EH (cell line): ENCODE results near the gene ITGB8.

Experiments
- DNase-seq: peaks from one replicate; pipeline ENCODE4 v3.0.0-alpha.2; 2015; ENCODE audit warnings: low read depth

Gene ITGB8

GRCh38 chr7:20343941-20344340, 13.2 kb downstream of the ITGB8 start:
- DNase-seq, result no peak

GRCh38 chr7:20344396-20344795, 13.7 kb downstream of the ITGB8 start:
- no peak for DNase-seq

GRCh38 chr7:20346577-20346976, 15.9 kb downstream of the ITGB8 start:
- DNase-seq, result no peak

GRCh38 chr7:20347680-20348079, 17.0 kb downstream of the ITGB8 start:
- no peak for DNase-seq

- DNase-seq, result no peak
These were observed 17.6 kb downstream of the ITGB8 start for GRCh38 chr7:20348125-20348807.

DNA sequence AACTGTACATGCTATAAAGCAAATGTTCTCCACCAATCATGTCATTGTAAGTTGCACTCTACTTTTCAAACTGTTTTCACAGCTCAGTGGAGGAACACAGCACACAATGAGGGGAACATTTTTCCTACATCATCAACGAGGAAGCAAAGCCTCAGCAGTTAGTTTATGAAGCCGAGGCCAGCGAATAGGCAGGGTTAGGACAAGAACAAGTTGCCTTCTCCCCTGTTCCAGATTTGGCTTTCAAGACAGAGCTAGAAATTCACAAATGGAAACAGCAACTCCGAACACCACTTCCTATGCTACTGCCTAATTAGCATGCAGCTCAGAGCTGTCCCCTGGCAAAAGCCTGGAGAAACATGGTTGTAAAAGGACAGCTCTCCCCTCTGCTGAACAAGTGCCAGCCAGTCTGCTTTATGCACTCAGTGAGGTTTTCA, 19.8 kb downstream of the ITGB8 start:
- DNase-seq, result no peak

GRCh38 chr7:20350996-20351692, 20.4 kb downstream of the ITGB8 start:
- no peak for DNase-seq

DNA sequence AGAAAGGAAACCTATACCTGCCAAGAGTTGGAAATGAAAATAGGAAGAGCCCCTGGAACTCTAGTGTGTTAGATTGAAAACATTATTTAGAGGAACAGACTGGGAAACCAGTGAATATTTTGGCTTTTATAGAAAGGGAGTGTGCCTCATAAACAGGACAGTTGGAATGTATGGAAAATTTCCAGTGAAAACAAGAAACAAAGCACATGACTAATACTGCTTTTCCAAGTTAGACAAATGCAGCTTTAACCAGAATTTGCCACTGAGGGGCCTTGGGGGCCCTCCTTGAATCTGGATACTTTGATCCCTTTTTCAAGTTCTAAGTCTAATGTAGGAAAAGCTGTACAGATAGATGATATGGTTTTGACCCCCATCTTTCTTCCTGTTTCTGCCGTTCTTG, 21.2 kb downstream of the ITGB8 start:
- peak; percentile 27 for DNase-seq

DNA sequence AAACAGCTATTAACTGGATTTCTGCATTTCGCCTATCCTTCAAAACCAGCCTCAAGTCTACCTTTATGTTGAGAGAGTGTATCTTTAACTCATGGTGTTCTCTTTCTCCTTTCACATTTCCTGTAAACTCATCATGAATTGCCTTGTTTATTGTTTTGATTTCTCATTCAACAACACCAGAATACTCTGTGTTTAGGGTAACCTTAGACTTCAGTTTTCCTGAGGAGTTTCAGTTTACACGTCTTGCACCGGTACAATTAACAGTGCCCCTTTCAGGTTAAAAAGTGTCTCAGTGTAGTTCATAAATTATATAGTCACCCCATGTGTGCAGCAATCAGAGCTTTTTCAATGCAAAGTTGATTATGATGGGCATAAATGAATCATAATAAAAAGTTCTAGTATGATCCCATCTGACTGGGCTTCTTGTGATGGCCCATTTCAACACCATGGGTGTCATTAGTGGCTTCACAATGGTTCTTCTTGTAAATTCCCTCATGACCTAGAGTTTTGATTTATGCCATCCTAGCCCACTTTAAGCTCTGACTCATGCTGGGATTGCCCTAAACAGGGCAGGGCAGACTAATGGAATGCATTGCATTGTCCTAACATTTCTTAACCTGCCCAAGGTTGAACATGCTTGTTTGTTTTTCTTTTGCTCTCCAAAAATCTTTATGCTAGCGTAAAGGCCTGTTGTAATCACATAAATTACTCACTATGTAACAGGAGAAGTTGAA, 22.0 kb downstream of the ITGB8 start:
- DNase-seq, result no peak

- no peak for DNase-seq
These were observed 24.2 kb downstream of the ITGB8 start for GRCh38 chr7:20354610-20355528.

DNA sequence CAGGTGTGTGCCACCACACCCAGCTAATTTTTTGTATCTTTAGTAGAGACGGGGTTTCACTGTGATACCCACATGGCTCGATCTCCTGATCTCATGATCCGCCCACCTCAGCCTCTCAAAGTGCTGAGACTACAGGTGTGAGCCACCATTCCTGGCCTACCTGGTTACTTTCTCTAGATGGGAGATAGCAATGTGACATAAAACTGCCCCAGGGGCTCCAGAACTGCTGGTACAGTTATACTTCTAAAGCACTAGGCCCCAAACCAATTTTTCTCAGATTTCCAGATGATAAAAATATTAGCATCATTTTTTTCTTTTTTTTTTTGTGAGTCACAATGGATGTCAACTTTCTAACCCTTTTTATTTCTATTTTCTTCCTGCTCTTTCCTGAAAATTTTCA, 27.4 kb downstream of the ITGB8 start:
- no peak for DNase-seq

GRCh38 chr7:20358762-20359282, 28.1 kb downstream of the ITGB8 start:
- no peak for DNase-seq

DNA sequence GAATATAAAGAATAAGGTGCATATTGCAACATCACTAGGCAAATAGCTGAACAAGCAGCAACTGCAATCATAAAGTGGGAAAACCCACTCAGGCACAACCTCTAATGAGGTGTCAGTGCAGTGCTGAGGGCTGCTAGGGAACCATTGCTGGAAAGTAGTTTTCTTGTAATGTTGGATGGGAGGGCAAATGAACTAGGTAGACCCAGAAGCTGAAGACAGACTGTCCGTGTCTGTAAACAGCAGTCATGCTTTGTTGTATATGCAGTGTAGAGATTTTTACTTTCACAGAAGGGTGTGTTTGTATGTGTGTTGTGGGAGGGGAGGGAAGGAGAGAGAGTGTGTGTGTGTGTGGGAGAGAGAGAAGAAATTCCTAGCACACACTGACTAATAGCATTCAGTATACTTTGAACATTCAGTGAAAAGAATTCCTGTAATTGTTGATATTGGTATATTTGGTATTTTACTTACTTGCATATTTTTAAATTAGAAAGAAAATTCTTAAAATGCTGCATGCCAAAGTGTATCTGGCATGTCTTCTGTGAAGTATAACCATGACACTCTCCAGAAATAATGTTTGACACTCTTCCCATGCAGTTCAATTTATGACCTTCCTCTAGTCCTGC, 28.8 kb downstream of the ITGB8 start:
- no peak for DNase-seq

DNA sequence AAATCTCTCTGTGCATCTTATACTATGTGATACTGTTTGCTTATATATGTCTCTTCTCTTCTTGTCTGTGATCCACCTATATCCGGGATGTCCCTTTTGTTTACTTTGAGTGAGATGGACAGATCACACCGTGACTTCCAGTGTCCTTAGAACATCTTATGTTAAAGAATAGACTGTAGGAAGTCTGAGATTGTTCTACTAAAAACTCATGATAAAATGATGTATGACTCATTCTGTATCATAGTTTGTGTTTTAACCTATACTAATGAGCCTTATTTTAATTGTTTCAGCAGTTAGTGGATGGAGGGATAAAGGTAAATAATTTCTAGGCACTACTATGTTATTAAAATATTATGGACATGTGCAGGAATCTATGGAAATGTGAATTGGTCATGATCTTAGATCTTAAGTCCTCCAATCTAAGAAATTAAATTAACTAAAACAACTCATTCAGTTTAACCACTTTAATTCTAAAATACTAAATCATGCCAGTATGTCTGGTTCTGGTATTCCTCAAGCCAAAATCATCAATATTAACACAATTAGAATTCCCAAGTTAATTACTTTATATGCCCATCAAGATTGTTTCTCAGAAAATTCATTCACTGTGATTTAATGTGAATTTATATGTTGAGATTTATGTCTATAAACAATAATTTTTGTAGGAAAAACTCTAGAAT, 32.0 kb downstream of the ITGB8 start:
- no peak for DNase-seq

DNA sequence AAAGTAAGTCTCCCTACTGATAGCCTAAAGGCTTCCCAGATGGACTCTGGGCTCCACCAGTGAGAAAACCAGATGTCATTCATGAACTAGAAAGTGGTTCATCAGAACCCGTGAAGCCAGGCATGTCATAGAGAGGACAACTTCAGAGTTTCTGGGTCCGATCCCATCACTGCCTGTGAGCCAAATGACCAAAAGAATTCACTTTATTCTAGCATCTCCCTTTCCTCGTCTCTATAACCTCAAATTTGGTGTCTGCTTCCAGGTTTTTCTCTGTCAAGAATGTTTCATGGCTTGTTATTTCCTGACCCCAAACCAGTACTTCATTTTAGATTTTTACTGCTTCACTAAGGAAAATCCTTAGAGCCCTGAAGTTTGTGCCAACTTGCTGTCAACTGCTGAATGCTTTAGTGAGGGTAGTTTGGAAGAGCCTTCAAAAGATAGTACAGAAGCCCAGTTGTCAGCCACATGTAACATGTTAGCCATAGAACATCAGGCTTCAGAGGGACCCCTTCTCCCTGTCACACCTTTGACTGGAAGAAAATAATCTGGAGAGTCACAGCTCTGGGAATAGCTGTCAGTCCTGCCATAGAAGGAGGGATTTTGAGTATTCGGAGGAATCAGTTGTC, 34.0 kb downstream of the ITGB8 start:
- DNase-seq, result no peak

- no peak for DNase-seq
These were observed 34.8 kb downstream of the ITGB8 start for GRCh38 chr7:20365486-20365885.

DNA sequence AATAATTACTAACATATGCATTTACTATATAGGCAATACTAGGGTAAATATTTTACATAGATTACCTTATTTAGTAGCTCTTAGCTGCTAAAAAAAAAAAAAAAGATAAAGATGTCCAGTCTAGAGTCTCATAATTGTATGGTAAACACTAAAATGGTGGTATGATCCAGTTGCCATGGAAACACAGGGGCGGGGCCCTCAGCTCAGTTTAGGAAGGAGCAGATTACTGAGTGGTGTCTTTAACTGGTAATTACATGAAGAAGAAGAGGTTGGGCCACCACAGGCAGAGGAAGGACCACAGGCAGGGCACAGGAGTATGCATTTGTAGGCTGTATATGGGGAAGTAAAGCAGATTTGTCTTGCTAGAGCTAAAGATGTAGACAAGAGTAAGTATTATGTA, 43.7 kb downstream of the ITGB8 start:
- no peak for DNase-seq

DNA sequence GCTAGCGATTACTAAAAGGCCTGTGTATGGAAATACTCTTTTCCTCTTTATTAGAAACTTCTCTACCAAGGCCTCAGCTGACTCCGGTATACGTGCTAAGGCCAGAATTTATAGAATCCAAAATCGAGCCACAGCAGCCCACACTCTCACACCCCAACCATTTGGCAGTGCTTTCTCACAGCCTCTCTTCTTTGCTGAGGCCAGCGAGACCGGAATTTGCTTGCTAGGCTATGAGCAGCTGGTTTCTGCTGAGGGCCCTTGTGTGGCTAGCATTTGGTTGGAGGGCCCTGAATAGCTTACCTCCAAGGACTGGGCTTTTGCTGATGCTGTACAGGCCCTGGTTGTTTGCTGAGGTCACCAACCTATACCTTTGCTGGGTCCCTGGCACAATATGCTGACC, 46.1 kb downstream of the ITGB8 start:
- no peak for DNase-seq

GRCh38 chr7:20381406-20382034, 50.8 kb downstream of the ITGB8 start:
- no peak for DNase-seq

DNA sequence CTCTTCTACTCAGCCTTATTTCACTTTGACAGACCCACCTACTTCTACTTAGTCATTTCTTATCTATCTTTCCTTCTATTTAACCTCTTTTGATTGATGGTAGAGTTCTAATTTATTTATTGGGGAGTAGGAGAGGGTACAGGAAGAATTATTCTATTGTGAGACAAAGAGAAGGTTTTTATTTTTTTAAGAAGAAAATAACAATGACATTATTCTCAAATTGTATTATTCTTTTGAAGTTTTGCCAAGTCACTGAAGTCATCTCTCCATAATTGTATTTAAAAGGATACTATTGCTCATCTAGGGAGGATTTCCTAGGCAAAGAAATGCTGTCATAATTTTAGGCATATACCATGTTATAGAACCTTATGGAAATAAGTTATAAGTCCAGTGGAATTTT, 52.7 kb downstream of the ITGB8 start:
- no peak for DNase-seq
